ENCODE measurements around the gene DMRT1.
A peak's percentile ranks its signal among the peaks of the same experiment; 100 is the strongest.

DMRT1 gene

GRCh38 chr9:905906-906305 lies 64.4 kb downstream of the DMRT1 start:
- TF ChIP-seq YY1 (IDR thresholded peaks at IDR 0.05; ENCODE audit: low read depth) = no peak

GRCh38 chr9:908536-909205 lies 67.2 kb downstream of the DMRT1 start:
- TF ChIP-seq USF1 (IDR thresholded peaks at IDR 0.05) = no peak
- TF ChIP-seq TCF12 (IDR thresholded peaks at IDR 0.05; ENCODE audit: low read depth) = no peak

GRCh38 chr9:911005-911404 lies 69.5 kb downstream of the DMRT1 start:
- TF ChIP-seq EGR1 (IDR thresholded peaks at IDR 0.05) (no peak), RAD21 (IDR thresholded peaks at IDR 0.05; ENCODE audit: low read depth) (peak; percentile 12; the same call in 1 of the 2 replicates), MAX (IDR thresholded peaks at IDR 0.05) (no peak)

GRCh38 chr9:912776-913175 lies 71.3 kb downstream of the DMRT1 start:
- no peak for TF ChIP-seq MAX (IDR thresholded peaks at IDR 0.05)
- no peak for TF ChIP-seq ZBTB7A (IDR thresholded peaks at IDR 0.05; ENCODE audit: low read depth)
- no peak for TF ChIP-seq YY1 (IDR thresholded peaks at IDR 0.05; ENCODE audit: low read depth)
- TF ChIP-seq FOXM1 (IDR thresholded peaks at IDR 0.05; ENCODE audit: borderline replicate concordance, low read depth) = no peak
- TF ChIP-seq NFIC (IDR thresholded peaks at IDR 0.05) = no peak
- TF ChIP-seq RAD21 (IDR thresholded peaks at IDR 0.05; ENCODE audit: low read depth) = no peak
- TF ChIP-seq EP300 (IDR thresholded peaks at IDR 0.05; ENCODE audit: borderline replicate concordance) = no peak
- no peak for TF ChIP-seq EGR1 (IDR thresholded peaks at IDR 0.05)
- TF ChIP-seq REST (IDR thresholded peaks at IDR 0.05; ENCODE audit: low read depth) = no peak
- no peak for TF ChIP-seq TAF1 (IDR thresholded peaks at IDR 0.05; ENCODE audit: low read depth)
- no peak for TF ChIP-seq TCF12 (IDR thresholded peaks at IDR 0.05; ENCODE audit: low read depth)
- no peak for TF ChIP-seq USF1 (IDR thresholded peaks at IDR 0.05)
- no peak for TF ChIP-seq TEAD4 (IDR thresholded peaks at IDR 0.05)
- no peak for TF ChIP-seq CREB1 (IDR thresholded peaks at IDR 0.05; ENCODE audit: low read depth)
- no peak for TF ChIP-seq CEBPB (IDR thresholded peaks at IDR 0.05)

GRCh38 chr9:917730-918129 lies 76.2 kb downstream of the DMRT1 start:
- TF ChIP-seq USF1 (IDR thresholded peaks at IDR 0.05) = no peak
- no peak for TF ChIP-seq RAD21 (IDR thresholded peaks at IDR 0.05; ENCODE audit: low read depth)
- TF ChIP-seq ZBTB7A (IDR thresholded peaks at IDR 0.05; ENCODE audit: low read depth) = no peak
- no peak for TF ChIP-seq EGR1 (IDR thresholded peaks at IDR 0.05)
- TF ChIP-seq MAX (IDR thresholded peaks at IDR 0.05) = no peak
- TF ChIP-seq FOXM1 (IDR thresholded peaks at IDR 0.05; ENCODE audit: borderline replicate concordance, low read depth) = no peak
- TF ChIP-seq TCF12 (IDR thresholded peaks at IDR 0.05; ENCODE audit: low read depth) = no peak
- TF ChIP-seq CEBPB (IDR thresholded peaks at IDR 0.05) = no peak
- TF ChIP-seq TEAD4 (IDR thresholded peaks at IDR 0.05) = no peak
- no peak for TF ChIP-seq REST (IDR thresholded peaks at IDR 0.05; ENCODE audit: low read depth)
- no peak for TF ChIP-seq YY1 (IDR thresholded peaks at IDR 0.05; ENCODE audit: low read depth)
- no peak for TF ChIP-seq NFIC (IDR thresholded peaks at IDR 0.05)

- TF ChIP-seq NFIC (IDR thresholded peaks at IDR 0.05) (no peak), EP300 (IDR thresholded peaks at IDR 0.05; ENCODE audit: borderline replicate concordance) (no peak), FOXM1 (IDR thresholded peaks at IDR 0.05; ENCODE audit: borderline replicate concordance, low read depth) (no peak), TAF1 (IDR thresholded peaks at IDR 0.05; ENCODE audit: low read depth) (no peak), RAD21 (IDR thresholded peaks at IDR 0.05; ENCODE audit: low read depth) (no peak), CEBPB (IDR thresholded peaks at IDR 0.05) (no peak), CREB1 (IDR thresholded peaks at IDR 0.05; ENCODE audit: low read depth) (no peak), ZBTB7A (IDR thresholded peaks at IDR 0.05; ENCODE audit: low read depth) (no peak), MAX (IDR thresholded peaks at IDR 0.05) (no peak), YY1 (IDR thresholded peaks at IDR 0.05; ENCODE audit: low read depth) (no peak), USF1 (IDR thresholded peaks at IDR 0.05) (no peak), TEAD4 (IDR thresholded peaks at IDR 0.05) (no peak), EGR1 (IDR thresholded peaks at IDR 0.05) (no peak)
Measured at GRCh38 chr9:920927-921326, 79.4 kb downstream of the DMRT1 start.

Measured in Ishikawa (cell line).